GM21825 (cell line): ENCODE data around the gene POU6F2.
"Not testable (repeated sequence)": the region's sequence is repeated elsewhere in the genome, so short reads cannot be mapped to it uniquely, and the experiment has no call there.

Experiments
- ATAC-seq: cut with Tn5 transposase; IDR thresholded peaks from one replicate; pipeline ENCODE4 v1.9.1; 2021; ENCODE audit warnings: mild to moderate bottlenecking, moderate library complexity; ENCODE audit not compliant: unreplicated experiment

The POU6F2 gene

DNA sequence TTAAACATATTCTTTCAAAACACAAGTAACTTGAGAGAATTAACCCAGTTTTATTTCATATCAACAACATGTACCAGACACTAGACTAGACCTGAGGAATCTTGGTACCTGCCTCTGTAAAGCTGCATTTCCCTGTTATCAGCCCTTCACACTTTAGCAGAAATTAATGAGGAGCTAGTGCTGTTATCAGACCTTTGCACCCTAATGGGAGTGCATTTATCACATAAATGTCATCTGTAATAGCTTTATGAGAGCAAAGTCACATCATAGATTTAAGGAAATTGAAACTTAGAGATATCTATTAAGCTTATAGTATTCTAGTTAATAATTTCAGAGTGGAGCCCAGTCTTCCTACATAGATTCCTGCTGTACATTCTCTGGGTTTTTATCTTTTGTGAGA is 318.1 kb downstream of the POU6F2 start:
- ATAC-seq, result no peak

DNA sequence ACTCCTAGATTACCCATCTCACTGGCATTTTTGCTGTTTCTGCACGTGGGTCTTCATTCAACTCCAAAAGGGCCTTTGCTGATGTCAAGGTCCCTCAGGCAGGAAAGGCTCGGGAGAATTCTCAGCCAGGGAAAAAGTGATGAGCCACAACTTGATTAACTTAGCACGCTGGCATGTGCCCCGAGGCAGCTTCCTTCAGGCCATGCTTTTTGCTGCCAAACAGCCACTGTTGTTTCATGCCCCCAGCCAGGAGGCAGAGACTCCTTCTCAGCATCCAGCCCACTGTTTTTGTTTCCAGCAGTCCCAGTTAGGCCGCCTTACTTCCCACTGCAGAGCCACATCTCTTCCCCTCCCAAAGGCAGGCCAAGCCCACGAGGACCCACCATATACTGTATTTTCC is 322.0 kb downstream of the POU6F2 start:
- ATAC-seq, result no peak

DNA sequence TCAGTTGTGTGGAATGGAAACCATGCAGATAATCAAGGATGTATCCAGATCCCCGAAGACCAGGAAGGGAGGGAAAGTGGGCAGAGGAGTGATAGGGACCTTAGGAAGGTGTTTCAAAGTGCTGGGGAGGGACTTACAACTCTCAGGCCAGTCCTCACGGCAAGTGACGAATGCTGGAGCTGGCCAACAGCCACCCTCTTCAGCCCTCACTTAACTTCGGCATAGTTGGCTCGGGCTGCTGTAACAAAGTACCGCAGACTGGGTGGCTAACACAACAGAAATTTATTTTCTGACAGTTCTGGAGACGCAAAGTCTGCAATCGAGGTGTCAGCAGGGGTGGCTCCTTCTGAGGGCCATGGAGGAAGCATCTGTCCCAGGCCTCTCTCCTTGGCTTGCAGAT is 322.6 kb downstream of the POU6F2 start:
- ATAC-seq, result no peak

DNA sequence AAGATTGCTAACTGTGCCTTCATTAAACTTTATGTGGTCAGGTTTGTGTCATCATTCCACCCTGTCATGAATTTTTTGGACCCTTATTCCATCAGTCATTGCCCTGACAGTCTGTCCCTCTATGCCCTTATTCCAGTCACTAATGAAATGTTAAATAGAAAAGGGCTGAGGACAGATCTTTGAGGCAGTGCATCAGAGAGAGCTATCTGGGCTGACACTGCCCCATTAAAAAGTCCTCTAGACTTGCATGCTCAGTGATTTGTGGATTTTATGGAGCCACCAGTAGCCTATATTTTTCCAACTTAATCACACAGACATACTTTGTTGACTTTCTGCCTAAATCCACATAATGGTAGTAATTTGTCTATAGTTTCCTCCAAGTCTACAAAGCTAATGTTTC is 323.8 kb downstream of the POU6F2 start:
- ATAC-seq, result no peak

DNA sequence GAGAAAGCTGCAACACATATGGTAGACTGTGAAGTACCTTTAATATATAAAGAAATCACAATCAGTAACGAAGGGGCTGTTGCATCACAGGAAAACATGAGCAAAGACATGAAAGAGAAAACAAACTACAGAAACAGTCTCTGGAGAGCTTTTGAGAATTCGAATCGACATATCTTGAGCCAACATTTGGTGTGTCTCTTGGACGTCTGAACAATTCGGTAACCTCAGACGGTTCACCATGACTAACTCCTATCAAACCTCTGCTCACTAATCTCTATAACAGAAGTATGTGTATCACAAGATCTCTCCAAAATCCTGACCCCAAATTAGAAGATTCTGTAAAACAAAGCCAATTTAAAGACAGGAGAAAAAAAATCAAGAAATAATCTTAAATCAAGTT is 326.5 kb downstream of the POU6F2 start:
- no peak for ATAC-seq

DNA sequence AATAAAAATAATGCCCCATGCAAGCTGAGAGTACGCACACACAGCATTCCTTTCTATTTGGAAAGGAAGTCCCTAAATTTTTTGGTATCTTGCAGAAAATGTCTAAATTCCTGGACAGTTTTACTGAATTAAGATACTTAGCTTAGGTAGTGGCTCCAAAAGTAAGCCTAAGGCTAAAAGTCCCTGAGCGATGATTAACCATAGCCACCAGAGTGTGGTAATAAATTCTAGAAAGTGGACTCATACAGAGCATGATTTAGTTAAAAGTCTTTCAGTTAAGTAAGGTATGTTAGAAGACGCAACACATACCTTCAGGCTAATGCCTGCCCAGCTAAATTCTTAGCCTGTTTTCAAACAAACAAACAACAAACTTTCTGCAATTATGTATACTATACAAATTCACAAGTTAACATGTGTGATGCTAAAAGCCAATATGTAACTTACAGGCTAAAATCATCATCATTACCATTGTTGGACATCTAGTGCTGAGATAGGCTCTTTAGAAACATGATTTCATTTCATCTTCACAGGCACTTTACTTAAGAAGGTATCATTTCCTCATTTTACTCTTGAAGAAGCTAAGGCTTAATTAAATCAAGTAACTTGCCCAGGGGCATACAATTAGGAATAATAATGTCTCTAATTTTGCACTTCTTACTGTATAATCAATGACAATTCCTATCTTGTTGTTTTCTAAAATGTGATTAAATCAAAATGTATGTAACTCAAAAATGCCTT is 327.1 kb downstream of the POU6F2 start:
- ATAC-seq, result no peak

DNA sequence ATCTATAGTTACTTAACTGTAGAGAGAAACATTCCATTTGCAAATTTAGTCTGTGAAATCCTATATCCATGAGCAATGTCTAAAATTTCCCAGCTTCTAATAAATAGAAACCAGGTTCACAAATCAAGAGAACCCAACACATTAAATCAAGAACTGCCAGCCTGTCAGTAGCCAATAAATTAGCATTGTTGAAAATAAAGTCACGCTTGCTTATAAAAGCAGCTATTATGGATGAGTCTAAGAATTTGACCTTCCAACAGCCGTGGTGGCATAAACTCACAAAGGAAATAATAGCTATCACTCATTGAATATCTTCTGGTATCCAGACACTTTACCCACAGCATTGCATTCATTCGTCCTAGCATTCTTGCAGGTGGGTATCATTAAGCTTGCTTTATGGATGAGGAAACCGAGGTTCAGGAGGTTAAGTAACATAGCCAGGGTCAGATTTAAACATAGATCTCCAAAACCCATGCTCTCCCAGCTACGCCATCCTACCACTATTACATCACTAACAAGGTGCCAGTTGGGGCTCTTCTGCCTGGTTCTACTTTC is 328.4 kb downstream of the POU6F2 start:
- ATAC-seq, result no peak

DNA sequence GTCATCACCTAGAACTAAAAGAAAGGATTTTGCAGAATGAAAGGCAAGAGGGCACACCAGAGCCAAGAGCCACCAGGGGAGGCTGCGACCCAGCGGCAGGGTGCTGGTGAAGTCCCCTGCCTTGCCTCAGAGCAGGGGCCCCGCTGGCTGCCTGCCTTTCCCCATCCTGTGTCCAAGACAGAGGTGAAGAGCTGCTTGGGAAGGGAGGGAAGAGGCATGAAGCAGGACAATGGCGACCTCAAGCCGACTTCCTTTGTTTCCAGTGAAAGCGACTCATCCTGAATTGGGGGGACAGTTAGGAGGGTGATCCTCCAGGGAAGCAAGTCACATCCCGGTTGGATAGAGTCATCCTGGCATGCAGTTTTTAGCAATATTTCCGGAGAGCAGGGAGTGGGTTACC is 333.0 kb downstream of the POU6F2 start:
- no peak for ATAC-seq

DNA sequence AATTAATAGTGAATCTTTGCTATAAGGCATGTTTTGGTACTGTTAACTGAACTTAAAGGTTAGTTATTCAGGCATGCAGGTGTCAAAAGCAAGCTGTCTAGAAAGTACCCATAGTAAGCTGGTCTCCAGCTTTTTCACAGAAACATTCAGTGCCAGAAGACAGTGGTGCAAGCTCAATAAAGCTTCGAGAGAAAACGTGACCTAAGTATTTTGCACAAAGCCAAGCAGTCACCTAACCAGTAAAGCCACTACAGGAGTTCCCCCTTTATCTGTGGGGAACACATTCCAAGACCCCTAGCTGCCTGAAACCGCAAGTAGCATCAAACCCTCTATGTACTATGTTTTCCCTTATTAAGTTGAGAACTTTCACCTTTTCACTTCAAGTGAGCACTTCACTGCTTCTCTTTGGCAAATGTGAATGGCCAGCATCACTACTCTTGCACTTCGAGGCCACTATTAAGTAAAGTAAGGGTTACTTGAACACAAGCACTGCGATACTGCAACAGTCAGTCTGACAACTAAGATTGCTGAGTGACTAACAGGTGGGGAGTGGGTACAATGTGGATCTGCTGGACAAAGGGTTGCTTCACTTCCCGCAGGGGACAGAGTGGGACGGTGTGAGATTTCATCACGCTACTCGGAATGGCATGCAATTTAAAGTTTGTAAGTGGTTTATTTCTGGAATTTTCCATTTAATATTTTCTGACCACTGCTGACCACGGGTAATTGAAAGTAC is 334.7 kb downstream of the POU6F2 start:
- no peak for ATAC-seq

DNA sequence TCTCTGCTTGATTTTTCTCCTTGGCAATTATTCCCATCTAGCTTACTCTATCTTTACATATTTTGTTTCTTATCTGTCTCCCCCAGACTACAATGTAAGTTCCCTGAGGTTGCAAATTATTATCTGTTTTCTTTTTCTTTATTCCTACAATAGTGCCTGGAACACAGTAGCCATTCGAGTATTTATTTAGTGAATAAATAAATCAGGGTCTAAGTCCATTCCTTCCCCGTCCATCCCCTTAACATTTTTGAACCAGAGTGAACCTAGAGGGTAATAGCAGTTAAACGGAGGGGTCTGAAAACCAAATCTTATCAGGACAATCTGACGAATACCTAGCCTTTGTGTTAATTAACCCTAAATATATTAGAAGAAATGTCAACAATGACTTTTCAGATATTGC is 335.7 kb downstream of the POU6F2 start:
- ATAC-seq, result no peak

DNA sequence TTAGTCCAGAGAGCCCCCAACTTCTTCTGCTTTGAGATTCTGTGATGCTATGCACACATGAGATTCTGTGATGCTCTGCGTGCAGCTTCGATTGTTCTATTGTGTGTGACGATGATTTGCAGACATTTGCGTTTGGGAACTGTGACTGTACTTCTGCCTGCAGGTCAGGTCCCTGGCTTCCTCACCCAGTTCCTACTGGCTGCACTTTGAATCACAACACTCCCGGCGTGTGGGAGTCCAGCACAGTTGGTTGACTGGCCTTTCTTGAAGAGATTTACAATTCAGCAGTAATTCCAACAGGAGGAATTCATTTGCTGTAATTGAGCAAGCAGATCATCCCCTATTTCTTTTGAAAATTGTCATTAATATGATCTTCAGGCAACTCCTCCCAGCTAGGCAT is 336.3 kb downstream of the POU6F2 start:
- no peak for ATAC-seq

DNA sequence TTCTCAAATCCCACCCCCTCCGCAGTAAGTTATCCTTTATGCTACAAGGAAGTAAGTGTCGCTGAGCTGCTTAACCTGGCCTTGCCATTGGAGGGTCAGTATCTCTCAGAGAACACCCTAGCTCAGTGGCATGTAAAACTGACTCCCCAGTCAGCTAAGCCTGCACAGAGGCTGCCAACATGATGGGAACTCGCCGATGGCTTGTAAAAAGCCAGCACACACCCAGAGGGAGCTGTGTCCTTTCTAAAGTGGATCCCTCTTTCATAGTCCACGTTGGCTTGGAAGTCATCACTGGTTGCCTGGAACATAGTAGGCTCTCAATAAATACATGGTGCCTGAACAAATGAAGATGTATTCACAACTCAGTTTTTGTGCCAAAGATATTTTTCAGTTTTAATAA is 339.4 kb downstream of the POU6F2 start:
- ATAC-seq, result no peak

DNA sequence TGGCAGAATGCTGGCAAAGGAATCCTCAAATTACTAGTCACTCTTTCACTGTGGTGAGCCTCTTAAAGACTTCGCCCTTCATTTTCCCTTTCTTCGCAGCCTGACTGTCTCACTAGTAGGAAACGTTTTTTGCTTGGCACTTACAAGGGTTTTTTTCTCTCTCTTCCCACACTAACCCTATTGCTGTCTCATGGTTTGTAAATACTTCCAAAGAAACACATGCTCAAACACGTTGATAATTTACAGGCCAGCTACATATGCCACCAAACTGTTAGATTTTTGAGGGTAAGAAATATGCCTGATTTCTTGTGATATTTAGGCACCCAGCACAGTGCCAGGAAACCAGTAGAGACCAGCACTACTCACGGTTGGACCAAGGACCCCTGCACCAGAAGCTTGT is 340.2 kb downstream of the POU6F2 start:
- no peak for ATAC-seq

DNA sequence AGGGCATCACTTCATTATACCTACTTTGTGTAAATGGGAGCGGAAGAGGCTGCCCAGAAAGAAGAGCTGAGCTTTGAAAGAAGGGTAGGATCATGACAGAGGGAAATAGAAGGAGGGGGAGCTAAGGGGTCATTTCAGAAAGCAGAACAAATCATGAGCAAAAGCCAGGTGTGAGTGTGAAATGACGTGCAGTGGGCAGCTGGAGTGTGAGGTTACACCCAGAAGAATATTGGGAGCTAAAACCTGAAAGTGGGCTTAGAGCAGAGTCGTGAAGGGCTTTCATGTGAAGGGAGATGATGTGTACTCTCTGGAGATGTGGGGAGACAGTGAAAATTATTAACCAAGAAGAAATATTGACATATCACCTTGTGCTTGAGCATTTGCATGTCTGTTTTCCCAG is 343.5 kb downstream of the POU6F2 start:
- no peak for ATAC-seq

DNA sequence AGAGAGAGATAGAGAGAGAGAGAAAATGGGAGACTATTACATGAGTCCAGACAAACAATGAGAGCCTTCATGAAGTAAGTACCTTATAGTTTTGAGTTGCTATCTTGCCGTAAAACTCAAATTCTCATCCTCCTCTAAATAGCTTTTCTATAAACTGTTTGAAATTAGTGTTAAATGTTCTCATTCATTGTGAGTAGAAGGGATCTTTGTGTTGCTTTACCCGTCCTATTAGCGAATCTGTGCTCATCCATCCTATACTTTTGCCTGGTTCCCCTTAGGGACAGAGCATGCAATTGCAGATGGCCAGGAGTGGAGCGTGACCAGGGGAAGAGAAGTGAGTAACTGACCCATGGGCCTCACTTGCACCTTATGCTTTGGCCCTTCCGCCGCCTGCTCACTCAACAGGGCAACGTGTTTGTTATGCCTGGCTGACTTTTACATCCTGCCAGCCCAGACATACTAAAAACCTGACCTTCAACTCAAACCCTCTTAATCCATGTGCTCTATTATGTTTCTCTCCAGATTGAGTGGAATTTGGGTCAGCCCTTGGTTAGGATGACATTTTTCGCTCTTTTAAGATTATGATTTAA is 344.3 kb downstream of the POU6F2 start:
- no peak for ATAC-seq

DNA sequence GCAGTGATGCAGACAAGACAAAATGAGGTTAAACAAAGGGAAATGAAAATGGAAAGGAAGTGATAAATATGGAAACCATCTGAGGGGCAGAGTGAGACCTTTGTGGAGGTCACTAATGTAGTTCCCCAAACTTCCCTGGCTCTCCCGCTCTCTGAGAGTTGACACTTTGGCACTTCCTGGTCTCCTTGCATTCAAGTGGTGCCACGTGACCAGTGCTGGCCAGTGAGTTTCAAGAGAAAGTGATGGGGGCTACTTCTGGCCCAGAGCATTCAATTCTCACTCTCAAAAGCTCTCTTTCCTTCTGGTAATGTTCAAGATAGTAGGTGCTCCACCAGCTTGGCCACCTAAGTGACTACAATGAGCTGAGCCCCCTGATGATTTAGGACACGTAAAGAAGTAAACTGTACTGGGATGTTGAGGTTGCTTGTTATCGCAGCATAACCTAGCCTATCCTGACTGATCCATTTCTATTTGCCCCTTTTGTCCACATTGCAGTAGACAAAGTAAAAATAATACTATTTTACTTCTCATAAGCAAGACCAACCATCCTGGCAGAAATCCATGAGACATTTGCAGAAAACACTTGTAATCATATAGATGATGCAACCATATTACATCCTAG is 346.5 kb downstream of the POU6F2 start:
- ATAC-seq, result no peak

DNA sequence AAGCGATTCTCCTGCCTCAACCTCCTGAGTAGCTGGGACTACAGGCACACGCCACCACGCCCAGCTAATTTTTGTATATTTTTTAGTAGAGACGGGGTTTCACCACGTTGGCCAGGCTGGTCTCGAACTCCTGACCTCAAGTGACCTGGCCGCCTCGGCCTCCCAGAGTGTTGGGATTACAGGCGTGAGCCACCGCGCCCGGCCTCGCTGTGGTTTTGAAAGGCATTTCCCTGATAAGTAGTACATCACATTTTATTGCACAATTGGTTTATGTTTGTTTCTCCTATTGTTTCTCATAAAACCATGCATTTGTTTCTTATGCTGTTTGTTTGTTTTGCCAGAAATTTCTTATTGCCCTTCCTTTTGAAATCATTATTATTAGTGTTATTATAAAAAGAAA is 353.9 kb downstream of the POU6F2 start:
- ATAC-seq, result not testable (repeated sequence)

DNA sequence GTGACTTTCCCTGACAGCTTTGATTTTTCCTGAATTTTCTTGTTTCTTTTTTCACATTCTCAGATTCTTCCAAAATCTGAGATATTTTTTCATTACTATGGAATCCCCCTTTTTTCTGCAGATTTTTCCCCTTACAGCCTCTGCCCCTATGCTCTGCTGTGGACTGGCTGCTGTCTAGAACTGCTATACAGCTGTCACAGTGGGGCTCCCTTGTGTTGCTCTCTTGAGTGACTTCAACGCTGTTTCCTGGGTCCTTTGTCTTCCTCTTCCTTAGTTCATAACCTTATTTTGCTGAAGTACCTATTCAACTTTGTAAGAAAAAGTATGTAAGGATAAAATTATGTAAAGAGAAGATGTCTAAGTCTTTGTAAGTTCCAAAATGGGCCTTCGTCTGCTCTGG is 354.4 kb downstream of the POU6F2 start:
- ATAC-seq, result no peak

DNA sequence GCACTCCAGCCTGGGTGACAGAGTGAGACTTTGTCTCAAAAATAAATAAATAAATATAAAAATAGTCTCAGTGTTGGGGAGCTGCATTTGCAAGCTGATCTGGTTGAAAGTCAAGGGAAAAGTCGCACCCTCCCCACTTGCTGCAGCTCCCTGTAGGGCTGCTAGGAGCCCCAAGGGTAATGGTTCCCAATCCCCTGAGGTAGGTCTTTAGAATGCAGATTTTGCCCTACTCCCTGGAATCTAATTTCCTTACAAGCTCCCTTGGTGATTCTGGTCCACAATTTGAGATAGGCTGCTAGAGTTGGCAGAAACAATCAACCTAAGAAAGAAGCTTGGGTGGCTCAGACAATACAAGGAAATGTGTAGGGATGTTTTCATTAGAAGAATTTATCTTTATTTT is 356.0 kb downstream of the POU6F2 start:
- ATAC-seq, result no peak

DNA sequence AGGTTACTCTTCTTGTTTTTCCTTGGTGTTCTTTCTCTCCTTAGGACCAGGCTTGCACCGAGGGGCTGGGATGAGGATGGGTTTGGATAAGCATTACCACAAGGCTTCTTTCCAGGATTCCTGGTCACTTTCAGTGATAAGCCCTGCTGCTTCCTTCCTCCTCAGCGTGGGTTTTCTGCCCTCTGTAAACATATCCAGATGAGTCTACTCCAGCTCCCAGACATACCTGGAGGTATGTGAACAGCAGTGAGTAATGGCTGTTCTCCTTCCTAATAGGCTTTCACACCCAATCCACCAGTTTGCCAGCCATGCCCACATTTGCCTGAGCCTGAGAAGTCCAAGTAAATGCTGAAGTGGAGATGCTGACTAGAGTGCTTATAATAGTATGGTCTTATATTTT is 358.7 kb downstream of the POU6F2 start:
- ATAC-seq, result no peak

DNA sequence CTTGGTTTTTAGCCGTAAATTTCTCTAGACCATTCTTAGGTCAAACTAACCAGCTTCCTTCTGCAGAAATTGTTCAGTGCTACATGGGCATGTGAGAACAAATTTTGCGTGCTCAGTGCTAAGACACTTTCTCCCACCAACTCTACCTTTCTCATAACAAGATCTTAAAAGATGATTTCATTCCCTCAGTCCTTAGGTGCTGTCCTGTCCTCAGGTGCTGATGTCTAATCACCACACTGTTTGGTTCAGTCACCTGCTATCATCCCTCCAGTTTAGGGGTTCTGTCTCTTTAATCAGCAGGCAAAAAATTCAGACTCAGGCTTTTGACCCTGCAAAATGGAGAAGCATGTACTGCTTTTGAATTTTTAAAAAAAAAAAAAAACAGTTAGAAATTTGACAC is 361.0 kb downstream of the POU6F2 start:
- no peak for ATAC-seq

DNA sequence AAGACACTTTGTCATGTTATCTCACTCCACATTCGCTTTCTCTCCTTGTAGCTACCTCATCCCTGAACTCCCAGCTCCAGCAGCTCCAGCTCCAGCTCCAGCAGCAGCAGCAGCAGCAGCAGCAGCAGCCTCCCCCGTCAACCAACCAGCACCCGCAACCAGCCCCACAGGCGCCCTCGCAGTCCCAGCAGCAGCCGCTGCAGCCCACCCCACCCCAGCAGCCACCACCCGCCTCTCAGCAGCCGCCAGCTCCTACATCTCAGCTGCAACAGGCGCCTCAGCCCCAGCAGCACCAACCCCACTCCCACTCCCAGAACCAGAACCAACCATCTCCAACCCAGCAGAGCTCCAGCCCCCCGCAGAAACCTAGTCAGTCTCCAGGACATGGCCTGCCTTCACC is 361.9 kb downstream of the POU6F2 start:
- ATAC-seq, result no peak
